ENCODE results near the gene RAB31. TPM values are rescaled to one million over a fixed set of nuclear protein-coding genes. Genes with fewer than 3 reads are reported as not detected.

Gene RAB31
- polyA plus RNA-seq, 1 donor from 2014 or later: 16.3 TPM

GRCh38 chr18:9838144-9838877 is 130.2 kb downstream of the RAB31 start:
- no peaks in the 10 kb centered on the region for H3K79me2 ChIP-seq (replicated peaks; ENCODE audit: insufficient read depth, low read length)
- no peaks in the 10 kb centered on the region for H3F3A ChIP-seq (ENCODE audit: insufficient read depth, low read length, poor library complexity, severe bottlenecking)
- H3K9me3 ChIP-seq (ENCODE audit: low read length): no peaks in the 10 kb centered on the region
- H3K4me2 ChIP-seq (ENCODE audit: low read length): no peak overlapping the region
- no peak overlapping the region for H3K27ac ChIP-seq (ENCODE audit: low read length)
- H2AFZ ChIP-seq (ENCODE audit: low read depth, low read length): no peak overlapping the region
- H3K9me2 ChIP-seq (ENCODE audit: insufficient read depth, low read length): no peaks in the 10 kb centered on the region
- no peak for TF ChIP-seq MXI1 (conservative IDR thresholded peaks at IDR 0.05; ENCODE audit: poor library complexity, severe bottlenecking)
- no peak for TF ChIP-seq POLR2AphosphoS5 (IDR thresholded peaks at IDR 0.05)
- TF ChIP-seq, protein P1, sequence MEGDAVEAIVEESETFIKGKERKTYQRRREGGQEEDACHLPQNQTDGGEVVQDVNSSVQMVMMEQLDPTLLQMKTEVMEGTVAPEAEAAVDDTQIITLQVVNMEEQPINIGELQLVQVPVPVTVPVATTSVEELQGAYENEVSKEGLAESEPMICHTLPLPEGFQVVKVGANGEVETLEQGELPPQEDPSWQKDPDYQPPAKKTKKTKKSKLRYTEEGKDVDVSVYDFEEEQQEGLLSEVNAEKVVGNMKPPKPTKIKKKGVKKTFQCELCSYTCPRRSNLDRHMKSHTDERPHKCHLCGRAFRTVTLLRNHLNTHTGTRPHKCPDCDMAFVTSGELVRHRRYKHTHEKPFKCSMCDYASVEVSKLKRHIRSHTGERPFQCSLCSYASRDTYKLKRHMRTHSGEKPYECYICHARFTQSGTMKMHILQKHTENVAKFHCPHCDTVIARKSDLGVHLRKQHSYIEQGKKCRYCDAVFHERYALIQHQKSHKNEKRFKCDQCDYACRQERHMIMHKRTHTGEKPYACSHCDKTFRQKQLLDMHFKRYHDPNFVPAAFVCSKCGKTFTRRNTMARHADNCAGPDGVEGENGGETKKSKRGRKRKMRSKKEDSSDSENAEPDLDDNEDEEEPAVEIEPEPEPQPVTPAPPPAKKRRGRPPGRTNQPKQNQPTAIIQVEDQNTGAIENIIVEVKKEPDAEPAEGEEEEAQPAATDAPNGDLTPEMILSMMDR (IDR thresholded peaks at IDR 0.05; ENCODE audit: poor library complexity, severe bottlenecking): no peak
- no peak for TF ChIP-seq RAD21 (conservative IDR thresholded peaks at IDR 0.05)
- TF ChIP-seq EP300 (conservative IDR thresholded peaks at IDR 0.05; ENCODE audit: poor library complexity, severe bottlenecking): no peak
- no peak for TF ChIP-seq EZH2 (IDR thresholded peaks at IDR 0.05; ENCODE audit: borderline replicate concordance, insufficient read depth, low read length, poor library complexity, severe bottlenecking)
- TF ChIP-seq TAF1 (IDR thresholded peaks at IDR 0.05; ENCODE audit: low read depth): no peak
- TF ChIP-seq SMC3 (conservative IDR thresholded peaks at IDR 0.05; ENCODE audit: poor library complexity): no peak
- TF ChIP-seq REST (IDR thresholded peaks at IDR 0.05; ENCODE audit: borderline replicate concordance): no peak
- no peak overlapping the region for H3K9ac ChIP-seq (ENCODE audit: low read length)
- H4K20me1 ChIP-seq (ENCODE audit: insufficient read depth): no peaks in the 10 kb centered on the region
- no peaks in the 10 kb centered on the region for H3K36me3 ChIP-seq (ENCODE audit: insufficient read depth, low read length)
- H3K27me3 ChIP-seq (ENCODE audit: insufficient read depth, low read depth, low read length): no peaks in the 10 kb centered on the region
- H3K4me3 ChIP-seq (ENCODE audit: low read length): no peak overlapping the region

GRCh38 chr18:9839211-9839610 is 131.1 kb downstream of the RAB31 start:
- Histone ChIP-seq H3K9ac (ENCODE audit: low read length) (no peak overlapping the region), H4K20me1 (ENCODE audit: insufficient read depth) (no peaks in the 10 kb centered on the region), H3K4me2 (ENCODE audit: low read length) (no peak overlapping the region), H3K79me2 (replicated peaks; ENCODE audit: insufficient read depth, low read length) (no peaks in the 10 kb centered on the region), H3F3A (ENCODE audit: insufficient read depth, low read length, poor library complexity, severe bottlenecking) (no peaks in the 10 kb centered on the region), H2AFZ (ENCODE audit: low read depth, low read length) (no peak overlapping the region), H3K36me3 (ENCODE audit: insufficient read depth, low read length) (no peaks in the 10 kb centered on the region), H3K27ac (ENCODE audit: low read length) (no peak overlapping the region), H3K9me3 (ENCODE audit: low read length) (no peaks in the 10 kb centered on the region), H3K27me3 (ENCODE audit: insufficient read depth, low read depth, low read length) (no peaks in the 10 kb centered on the region), H3K9me2 (ENCODE audit: insufficient read depth, low read length) (no peaks in the 10 kb centered on the region), H3K4me3 (ENCODE audit: low read length) (no peak overlapping the region)
- TF ChIP-seq REST (IDR thresholded peaks at IDR 0.05; ENCODE audit: borderline replicate concordance) (no peak), SMC3 (conservative IDR thresholded peaks at IDR 0.05; ENCODE audit: poor library complexity) (no peak), EZH2 (IDR thresholded peaks at IDR 0.05; ENCODE audit: borderline replicate concordance, insufficient read depth, low read length, poor library complexity, severe bottlenecking) (no peak), POLR2AphosphoS5 (IDR thresholded peaks at IDR 0.05) (no peak), TAF1 (IDR thresholded peaks at IDR 0.05; ENCODE audit: low read depth) (no peak), RAD21 (conservative IDR thresholded peaks at IDR 0.05) (no peak), EP300 (conservative IDR thresholded peaks at IDR 0.05; ENCODE audit: poor library complexity, severe bottlenecking) (no peak), MXI1 (conservative IDR thresholded peaks at IDR 0.05; ENCODE audit: poor library complexity, severe bottlenecking) (no peak)
- TF ChIP-seq, protein P1 (IDR thresholded peaks at IDR 0.05; ENCODE audit: poor library complexity, severe bottlenecking): no peak

Measured in neural cell (in vitro differentiated cells).